Activated CD8-positive, alpha-beta memory T cell treated with anti-CD3 and anti-CD28 coated beads, Interleukin-2, amount 50 U/mL, for 4 hours (primary cell): ENCODE results near the gene CAMKK2.
"Not testable (repeated sequence)": the region's sequence is repeated elsewhere in the genome, so short reads cannot be mapped to it uniquely, and the experiment has no call there.

Source experiments
- DNase-seq: peaks from one replicate; pipeline ENCODE4 v3.0.0-alpha.2; 2020

CAMKK2 gene

GRCh38 chr12:121278169-121279070, 18.1 kb downstream of the CAMKK2 start:
- DNase-seq, result no peak

- DNase-seq, result no peak
These were observed 19.1 kb downstream of the CAMKK2 start for GRCh38 chr12:121277374-121277759.

GRCh38 chr12:121274036-121274763, 22.3 kb downstream of the CAMKK2 start:
- no peak for DNase-seq

GRCh38 chr12:121273364-121273896, 23.1 kb downstream of the CAMKK2 start:
- no peak for DNase-seq

GRCh38 chr12:121267822-121268221, 28.7 kb downstream of the CAMKK2 start:
- DNase-seq, result no peak

- no peak for DNase-seq
These were observed 31.5 kb downstream of the CAMKK2 start for GRCh38 chr12:121264951-121265515.

GRCh38 chr12:121264135-121264534, 32.4 kb downstream of the CAMKK2 start:
- DNase-seq, result no peak

GRCh38 chr12:121263206-121263935, 33.1 kb downstream of the CAMKK2 start:
- DNase-seq, result no peak

- no peak for DNase-seq
These were observed 35.1 kb downstream of the CAMKK2 start for GRCh38 chr12:121261398-121261797.

GRCh38 chr12:121260091-121260490, 36.4 kb downstream of the CAMKK2 start:
- no peak for DNase-seq

- DNase-seq, result no peak
These were observed 37.4 kb downstream of the CAMKK2 start for GRCh38 chr12:121259074-121259473.

GRCh38 chr12:121257704-121258449, 38.6 kb downstream of the CAMKK2 start:
- DNase-seq, result not testable (repeated sequence)

GRCh38 chr12:121255433-121255832, 41.1 kb downstream of the CAMKK2 start:
- no peak for DNase-seq

GRCh38 chr12:121253638-121254335, 42.7 kb downstream of the CAMKK2 start:
- DNase-seq, result no peak

- DNase-seq, result no peak
These were observed 43.7 kb downstream of the CAMKK2 start for GRCh38 chr12:121252712-121253345.

- no peak for DNase-seq
These were observed 44.7 kb downstream of the CAMKK2 start for GRCh38 chr12:121251838-121252237.

- no peak for DNase-seq
These were observed 46.1 kb downstream of the CAMKK2 start for GRCh38 chr12:121250359-121250758.

- no peak for DNase-seq
These were observed 47.9 kb downstream of the CAMKK2 start for GRCh38 chr12:121248622-121249021.

- no peak for DNase-seq
These were observed 49.5 kb downstream of the CAMKK2 start for GRCh38 chr12:121246893-121247557.

- no peak for DNase-seq
These were observed 50.6 kb downstream of the CAMKK2 start for GRCh38 chr12:121245951-121246350.
